ENCODE data around the gene RAI14.

- TF ChIP-seq CTCF (IDR thresholded peaks at IDR 0.05; ENCODE audit: extremely low read depth in 1 of 2, insufficient read depth in 1 of 2, low read depth in 1 of 2, low read length in 2 of 2): no peak
- TF ChIP-seq JUN (IDR thresholded peaks at IDR 0.05; ENCODE audit: borderline replicate concordance, insufficient read depth, insufficient read length, low read depth): no peak
- TF ChIP-seq MYC (IDR thresholded peaks at IDR 0.05; ENCODE audit: low read depth, low read length): no peak
- no peak for TF ChIP-seq POLR2A (IDR thresholded peaks at IDR 0.05; ENCODE audit: low read depth, low read length)
- TF ChIP-seq EZH2 (IDR thresholded peaks at IDR 0.05; ENCODE audit: borderline replicate concordance, low read depth, low read length, severe bottlenecking): no peak
Observed at GRCh38 chr5:34742061-34742460, 85.9 kb downstream of the RAI14 start.

Data from endothelial cell of umbilical vein (primary cell).